Suprapubic skin (tissue), 4 donors: ENCODE results near the gene TRUB2.

Source experiments
- EP300 ChIP-seq: sonication (generic); formaldehyde crosslinking; IDR thresholded peaks from one replicate; pipeline ENCODE4 v1.6.1; 2017; ENCODE audit warnings: antibody characterized with exemption
- POLR2A ChIP-seq, 2 donors: fragments of 450-650 bp; IDR thresholded peaks; one replicate each; pipeline ENCODE4 v1.6.1; 2017; ENCODE audit warnings: antibody characterized with exemption in 2 of 2, mild to moderate bottlenecking in 2 of 2, moderate library complexity in 2 of 2
- POLR2AphosphoS5 ChIP-seq, 3 donors: sonication (generic); formaldehyde crosslinking; IDR thresholded peaks; one replicate each; pipeline ENCODE4 v1.6.1; 2017; ENCODE audit warnings: antibody characterized with exemption in 3 of 3
- TF ChIP-seq, protein P1 (sequence below), 2 donors: fragments of 200-600 bp in 1 of 2; fragments of 450-650 bp in 1 of 2; sonication (generic) in 1 of 2; IDR thresholded peaks; one replicate each; pipeline ENCODE4 v1.5.1; 2016 to 2019; ENCODE audit warnings: antibody characterized with exemption in 2 of 2, mild to moderate bottlenecking in 1 of 2, moderate library complexity in 1 of 2

GRCh38 chr9:128344931-128345605 lies 22.8 kb upstream of the TRUB2 start:
- TF ChIP-seq, protein P1, sequence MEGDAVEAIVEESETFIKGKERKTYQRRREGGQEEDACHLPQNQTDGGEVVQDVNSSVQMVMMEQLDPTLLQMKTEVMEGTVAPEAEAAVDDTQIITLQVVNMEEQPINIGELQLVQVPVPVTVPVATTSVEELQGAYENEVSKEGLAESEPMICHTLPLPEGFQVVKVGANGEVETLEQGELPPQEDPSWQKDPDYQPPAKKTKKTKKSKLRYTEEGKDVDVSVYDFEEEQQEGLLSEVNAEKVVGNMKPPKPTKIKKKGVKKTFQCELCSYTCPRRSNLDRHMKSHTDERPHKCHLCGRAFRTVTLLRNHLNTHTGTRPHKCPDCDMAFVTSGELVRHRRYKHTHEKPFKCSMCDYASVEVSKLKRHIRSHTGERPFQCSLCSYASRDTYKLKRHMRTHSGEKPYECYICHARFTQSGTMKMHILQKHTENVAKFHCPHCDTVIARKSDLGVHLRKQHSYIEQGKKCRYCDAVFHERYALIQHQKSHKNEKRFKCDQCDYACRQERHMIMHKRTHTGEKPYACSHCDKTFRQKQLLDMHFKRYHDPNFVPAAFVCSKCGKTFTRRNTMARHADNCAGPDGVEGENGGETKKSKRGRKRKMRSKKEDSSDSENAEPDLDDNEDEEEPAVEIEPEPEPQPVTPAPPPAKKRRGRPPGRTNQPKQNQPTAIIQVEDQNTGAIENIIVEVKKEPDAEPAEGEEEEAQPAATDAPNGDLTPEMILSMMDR (IDR thresholded peaks at IDR 0.05): no peak
- TF ChIP-seq POLR2A (IDR thresholded peaks at IDR 0.05) (no peak), POLR2AphosphoS5 (IDR thresholded peaks at IDR 0.05) (no peak), EP300 (no peak)
